GM12872 (cell line): ENCODE results near the gene SIVA1.
A peak's percentile ranks its signal among the peaks of the same experiment; 100 is the strongest.

Experiments used
- CTCF ChIP-seq: IDR thresholded peaks from 3 replicates; pipeline ENCODE4 v1.5.1; 2011; ENCODE audit warnings: low read depth, mild to moderate bottlenecking, low read length, moderate library complexity; ENCODE audit not compliant: insufficient read depth

The SIVA1 gene

GRCh38 chr14:104797115-104798044 is 44.4 kb downstream of the SIVA1 start:
- TF ChIP-seq CTCF = no peak

- TF ChIP-seq CTCF = no peak
Observed at GRCh38 chr14:104798300-104799243, 45.6 kb downstream of the SIVA1 start.

- TF ChIP-seq CTCF = no peak
Observed at GRCh38 chr14:104799244-104800014, 46.5 kb downstream of the SIVA1 start.

GRCh38 chr14:104800015-104800770 is 47.2 kb downstream of the SIVA1 start:
- TF ChIP-seq CTCF = peak; percentile 40; the same call in 1 of the 3 replicates

- TF ChIP-seq CTCF = no peak
Observed at GRCh38 chr14:104800771-104801519, 48.0 kb downstream of the SIVA1 start, which contains the start of gene ZBTB42. Gene ZBTB42, plus strand, starts transcription at chr14:104801101. Its CDS starts 97 bp downstream, at chr14:104801198.

GRCh38 chr14:104801520-104802393 is 48.8 kb downstream of the SIVA1 start:
- no peak for TF ChIP-seq CTCF
